Caco-2 (cell line): ENCODE data around the gene ADGRG1. TPM values are rescaled to one million over a fixed set of nuclear protein-coding genes. Genes with fewer than 3 reads are reported as not detected.

ENCODE experiments used
- BruUV-seq: library from RNA; stranded (reverse); fragments of 400-500 nt; replicated peaks from 2 replicates; lab custom pipeline; 2021; lab: Mats Ljungman, UMichigan
- CTCF ChIA-PET: fragments of 300-600 bp; sonication (Branson Sonifier 250); formaldehyde crosslinking; loops from one replicate; lab custom pipeline; 2022; ENCODE audit warnings: antibody characterized with exemption; lab: Charles Lee
- POLR2A ChIA-PET: fragments of 300-600 bp; sonication (Branson Sonifier 250); formaldehyde crosslinking; loops from one replicate; lab custom pipeline; 2022; ENCODE audit warnings: antibody characterized with exemption; lab: Charles Lee
- DNase-seq, 2 experiments: peaks; one replicate each; pipeline versions ENCODE4 v3.0.0 to v3.0.0-alpha.2; 2020 to 2022
- H3K27me3 ChIP-seq: replicated peaks from 2 replicates; pipeline ENCODE4 v1.6.0; 2011; ENCODE audit warnings: low read length; ENCODE audit not compliant: control insufficient read depth, insufficient read depth
- H3K36me3 ChIP-seq: 2 replicates; pipeline ENCODE4 v1.5.1; 2011; ENCODE audit warnings: low read length; ENCODE audit not compliant: control insufficient read depth, insufficient read depth
- H3K4me1 ChIP-seq: fragments of 250-450 bp; sonication (Bioruptor Pico); 2 replicates; pipeline ENCODE4 v1.5.1; 2020; ENCODE audit warnings: mild to moderate bottlenecking
- H3K4me3 ChIP-seq: 2 replicates; pipeline ENCODE4 v1.5.1; 2011; ENCODE audit warnings: low read depth, mild to moderate bottlenecking, control low read depth, low read length
- H3K9me3 ChIP-seq: fragments of 250-450 bp; sonication (Bioruptor Pico); 2 replicates; pipeline ENCODE4 v1.5.1; 2020; ENCODE audit warnings: mild to moderate bottlenecking, moderate library complexity
- H3K27ac Mint-ChIP-seq: one replicate; pipeline ENCODE4 v1.8.0; 2022; ENCODE audit warnings: mixed read lengths; ENCODE audit not compliant: unreplicated experiment
- H3K27me3 Mint-ChIP-seq: one replicate; pipeline ENCODE4 v1.8.0; 2022; ENCODE audit warnings: mixed read lengths; ENCODE audit not compliant: insufficient read depth, unreplicated experiment
- H3K36me3 Mint-ChIP-seq: one replicate; pipeline ENCODE4 v1.8.0; 2022; ENCODE audit warnings: mild to moderate bottlenecking, mixed read lengths; ENCODE audit not compliant: insufficient read depth, unreplicated experiment
- H3K4me1 Mint-ChIP-seq: one replicate; pipeline ENCODE4 v1.8.0; 2022; ENCODE audit warnings: low read depth, mixed read lengths; ENCODE audit not compliant: unreplicated experiment
- H3K4me3 Mint-ChIP-seq: one replicate; pipeline ENCODE4 v1.8.0; 2022; ENCODE audit warnings: mild to moderate bottlenecking, moderate library complexity, mixed read lengths; ENCODE audit not compliant: unreplicated experiment
- H3K9me3 Mint-ChIP-seq: one replicate; pipeline ENCODE4 v1.8.0; 2022; ENCODE audit warnings: mixed read lengths; ENCODE audit not compliant: unreplicated experiment
- CTCF ChIP-seq, 2 experiments: fragments of 200-600 bp in 1 of 2; IDR thresholded peaks; 1 replicate in 1 of 2; 2 replicates in 1 of 2; pipeline versions ENCODE4 v1.5.1 to v1.8.0; 2011 to 2022; ENCODE audit warnings: antibody characterized with exemption in 1 of 2, control low read depth in 1 of 2, inconsistent platforms in 1 of 2, low read depth in 1 of 2, low read length in 1 of 2, mild to moderate bottlenecking in 1 of 2, moderate library complexity in 1 of 2; ENCODE audit not compliant: insufficient read depth in 1 of 2, severe bottlenecking in 1 of 2, unreplicated experiment in 1 of 2
- intact Hi-C: fragments of 100-400 bp; cut with micrococcal nuclease; formaldehyde crosslinking; loops from one replicate; pipeline ENCODE4 v1.10.0; 2022; ENCODE audit not compliant: unreplicated experiment
- total RNA-seq: library from RNA; stranded (reverse); gene quantifications from 2 replicates; pipeline ENCODE4 v1.2.3, GENCODE V29; 2022

The ADGRG1 gene
- total RNA-seq, 1 experiment from 2014 or later, result 195 TPM

GRCh38 chr16:57701759-57702371 lies 73.4 kb downstream of the ADGRG1 start:
- intact Hi-C loops, result loop anchor here (1.0 to 5.0 kb wide), 3 partner anchors 25 to 35 kb away; partner anchors contain the start of genes ADGRG3 and KATNB1
- ChIA-PET POLR2A (interaction anchor here (0.6 to 2.1 kb wide), 2 partner anchors 34 to 240 kb away, joined by 3 to 18 read pairs; partner anchors contain the start of gene KATNB1), CTCF (interaction anchor here (1.2 to 2.3 kb wide), 6 partner anchors 18 to 111 kb away, joined by 4 to 18 read pairs (median 6); partner anchors contain the start of gene KATNB1)
- H3K27me3 ChIP-seq, result no peaks in the 10 kb centered on the region
- no peak overlapping the region for H3K4me3 ChIP-seq
- no peak for TF ChIP-seq CTCF (IDR thresholded peaks at IDR 0.05; ENCODE audit: insufficient read depth in 1 of 2, low read depth in 1 of 2, low read length in 1 of 2, severe bottlenecking in 1 of 2, unreplicated experiment in 1 of 2)
- H3K4me1 ChIP-seq, result peaks cover 58% of the 10 kb centered on the region
- Mint-ChIP-seq H3K4me3 (peak overlapping the region; percentile 45), H3K27ac (peak overlapping the region; percentile 97), H3K36me3 (no peaks in the 10 kb centered on the region), H3K27me3 (no peaks in the 10 kb centered on the region), H3K9me3 (peaks cover 10% of the 10 kb centered on the region), H3K4me1 (peaks cover 35% of the 10 kb centered on the region)
- H3K9me3 ChIP-seq, result no peaks in the 10 kb centered on the region
- H3K36me3 ChIP-seq, result no peaks in the 10 kb centered on the region
- BruUV-seq, result no TSS peak
- peak in 1 of 2 experiments; percentile 27 for DNase-seq

GRCh38 chr16:57703416-57704010 lies 75.1 kb downstream of the ADGRG1 start:
- POLR2A ChIA-PET, result interaction anchor here (0.6 to 2.0 kb wide), 9 partner anchors 9 to 458 kb away, joined by 3 to 16 read pairs (median 4); partner anchors contain the start of genes ARL2BP and KATNB1
- CTCF ChIA-PET, result interaction anchor here (0.6 to 2.2 kb wide), 9 partner anchors 9 to 116 kb away, joined by 3 to 10 read pairs (median 3); partner anchors contain the start of genes DRC7 and KATNB1
- Histone ChIP-seq H3K4me3 (no peak overlapping the region), H3K27me3 (no peaks in the 10 kb centered on the region), H3K36me3 (no peaks in the 10 kb centered on the region), H3K4me1 (peaks cover 58% of the 10 kb centered on the region), H3K9me3 (no peaks in the 10 kb centered on the region)
- Mint-ChIP-seq H3K27ac (peak overlapping the region; percentile 87), H3K4me1 (peaks cover 35% of the 10 kb centered on the region), H3K27me3 (no peaks in the 10 kb centered on the region), H3K36me3 (no peaks in the 10 kb centered on the region), H3K9me3 (peaks cover 15% of the 10 kb centered on the region), H3K4me3 (peak overlapping the region; percentile 64)
- BruUV-seq, result no TSS peak
- intact Hi-C loops, result loop anchor here (1.0 to 5.0 kb wide), 2 partner anchors 17 to 36 kb away; partner anchors contain the start of gene ADGRG3
- no peak for TF ChIP-seq CTCF (IDR thresholded peaks at IDR 0.05; ENCODE audit: insufficient read depth in 1 of 2, low read depth in 1 of 2, low read length in 1 of 2, severe bottlenecking in 1 of 2, unreplicated experiment in 1 of 2)
- peak in 1 of 2 experiments; percentile 20 for DNase-seq
